Fibroblast of skin of scalp (primary cell): ENCODE data around the gene DAPK1.
"Not testable (repeated sequence)": the region's sequence is repeated elsewhere in the genome, so short reads cannot be mapped to it uniquely, and the experiment has no call there.

ENCODE experiments used
- DNase-seq: peaks from one replicate; pipeline ENCODE4 v3.0.0-alpha.2; 2013

DAPK1 gene

DNA sequence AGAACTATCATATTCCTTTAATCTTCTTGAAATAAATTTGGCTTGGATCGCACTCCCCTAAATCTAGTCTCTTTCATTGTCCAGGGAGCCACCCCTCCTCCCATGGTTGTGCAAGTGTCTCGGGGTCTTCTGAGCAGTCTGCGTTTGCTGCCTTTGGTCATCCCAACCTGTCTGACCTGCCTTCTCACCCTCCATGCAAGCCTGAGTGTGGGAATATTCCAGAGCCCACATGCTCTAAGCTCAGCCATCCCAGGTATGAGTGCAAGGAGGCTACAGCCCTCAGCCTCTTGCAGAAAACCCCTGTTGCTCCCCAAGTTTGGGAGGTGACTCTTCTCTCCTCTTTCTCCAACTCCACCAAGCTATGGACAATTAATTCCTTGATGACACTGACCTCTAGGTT, 220.6 kb downstream of the DAPK1 start:
- DNase-seq, result no peak

- DNase-seq, result no peak
These were observed 221.4 kb downstream of the DAPK1 start for GRCh38 chr9:87718852-87719612.

GRCh38 chr9:87720173-87720572, 222.5 kb downstream of the DAPK1 start:
- DNase-seq, result no peak

GRCh38 chr9:87722393-87723088, 224.9 kb downstream of the DAPK1 start:
- peak; percentile 5 for DNase-seq

GRCh38 chr9:87725356-87725899, 227.8 kb downstream of the DAPK1 start:
- DNase-seq, result peak; percentile 12

DNA sequence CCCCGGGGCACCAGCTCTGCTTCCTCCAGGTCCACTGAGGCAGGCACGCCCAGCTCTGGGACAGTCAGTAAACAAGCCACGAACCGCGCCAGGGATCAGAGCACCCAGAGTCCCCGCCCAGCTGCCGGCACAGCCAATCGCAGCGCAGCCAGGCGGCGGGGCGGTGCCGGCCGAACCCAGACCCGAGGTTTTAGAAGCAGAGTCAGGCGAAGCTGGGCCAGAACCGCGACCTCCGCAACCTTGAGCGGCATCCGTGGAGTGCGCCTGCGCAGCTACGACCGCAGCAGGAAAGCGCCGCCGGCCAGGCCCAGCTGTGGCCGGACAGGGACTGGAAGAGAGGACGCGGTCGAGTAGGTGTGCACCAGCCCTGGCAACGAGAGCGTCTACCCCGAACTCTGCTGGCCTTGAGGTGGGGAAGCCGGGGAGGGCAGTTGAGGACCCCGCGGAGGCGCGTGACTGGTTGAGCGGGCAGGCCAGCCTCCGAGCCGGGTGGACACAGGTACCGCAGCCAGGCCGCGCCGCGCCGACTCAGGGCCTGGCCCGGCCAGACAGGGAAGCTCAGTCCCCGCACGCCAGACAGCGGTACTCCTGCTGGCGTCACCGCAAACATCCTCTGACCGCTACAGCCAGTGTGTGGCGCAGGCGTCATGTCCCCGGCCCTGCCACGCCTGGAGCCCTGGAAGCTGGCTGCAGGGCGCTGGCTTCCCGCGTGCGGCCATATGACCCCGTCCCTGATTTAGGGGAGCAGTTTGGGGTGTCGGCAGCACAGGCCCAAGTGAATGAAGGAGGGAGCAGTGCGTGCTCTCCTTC, 228.4 kb downstream of the DAPK1 start, which contains the start of gene CTSL:
TSS of gene CTSL (plus strand) at position 220 of the 810 bp plus-strand sequence. CDS start 1,485 bp downstream, outside the sequence.
- peak; percentile 70 for DNase-seq

GRCh38 chr9:87729246-87729645, 231.6 kb downstream of the DAPK1 start:
- no peak for DNase-seq

DNA sequence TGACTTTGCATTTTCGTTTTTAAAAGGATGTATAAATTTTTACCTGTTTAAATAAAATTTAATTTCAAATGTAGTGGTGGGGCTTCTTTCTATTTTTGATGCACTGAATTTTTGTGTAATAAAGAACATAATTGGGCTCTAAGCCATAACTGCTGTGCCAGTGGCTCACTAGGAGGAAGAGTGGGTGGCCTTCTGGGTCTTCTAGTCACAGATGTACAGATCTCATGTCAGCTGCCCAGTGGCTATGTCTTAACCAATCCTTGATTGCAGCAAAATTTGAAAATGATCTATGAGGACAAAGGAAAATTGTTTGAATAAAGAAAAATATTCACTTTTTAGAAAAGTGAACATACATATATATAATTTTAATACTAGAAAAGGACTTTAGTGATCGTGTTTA, 233.7 kb downstream of the DAPK1 start:
- DNase-seq, result no peak

DNA sequence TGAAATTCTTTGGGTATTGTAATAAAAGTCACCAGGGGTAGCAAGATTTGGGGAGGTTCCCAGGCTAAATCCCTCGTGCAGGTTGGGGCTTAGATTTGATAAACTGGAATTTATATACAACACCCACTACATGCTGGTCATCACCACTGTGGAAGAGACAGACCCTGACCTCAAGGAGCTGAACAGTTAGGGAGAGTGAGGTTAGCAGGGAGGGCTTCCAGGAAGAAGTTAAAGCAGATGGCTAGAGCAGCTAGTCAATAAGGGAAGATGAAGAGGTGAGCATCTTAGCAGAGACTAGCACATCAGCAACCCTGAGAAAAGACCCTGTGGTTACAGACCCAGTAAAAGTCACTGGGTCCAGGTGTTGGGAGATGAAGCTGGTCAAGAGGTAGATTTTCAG, 234.7 kb downstream of the DAPK1 start:
- DNase-seq, result no peak

DNA sequence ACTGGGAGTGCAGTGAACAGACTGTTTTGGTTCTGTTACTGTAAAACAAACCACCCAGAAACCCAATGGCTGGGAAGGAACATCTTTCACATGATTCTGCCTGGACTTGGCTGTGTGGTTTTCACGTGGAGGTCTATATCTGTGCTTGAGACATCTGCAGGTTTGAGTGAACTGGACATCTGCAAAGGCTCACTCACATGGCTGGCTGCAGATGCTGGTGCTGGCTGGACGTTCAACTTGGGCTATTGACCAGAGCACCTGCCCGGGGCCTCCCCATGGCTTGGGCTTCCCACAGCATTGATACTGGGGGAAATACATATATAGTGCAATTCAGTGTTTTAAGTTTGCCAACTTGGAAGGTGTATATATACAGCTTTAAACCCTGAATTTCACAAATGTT, 235.1 kb downstream of the DAPK1 start:
- no peak for DNase-seq

DNA sequence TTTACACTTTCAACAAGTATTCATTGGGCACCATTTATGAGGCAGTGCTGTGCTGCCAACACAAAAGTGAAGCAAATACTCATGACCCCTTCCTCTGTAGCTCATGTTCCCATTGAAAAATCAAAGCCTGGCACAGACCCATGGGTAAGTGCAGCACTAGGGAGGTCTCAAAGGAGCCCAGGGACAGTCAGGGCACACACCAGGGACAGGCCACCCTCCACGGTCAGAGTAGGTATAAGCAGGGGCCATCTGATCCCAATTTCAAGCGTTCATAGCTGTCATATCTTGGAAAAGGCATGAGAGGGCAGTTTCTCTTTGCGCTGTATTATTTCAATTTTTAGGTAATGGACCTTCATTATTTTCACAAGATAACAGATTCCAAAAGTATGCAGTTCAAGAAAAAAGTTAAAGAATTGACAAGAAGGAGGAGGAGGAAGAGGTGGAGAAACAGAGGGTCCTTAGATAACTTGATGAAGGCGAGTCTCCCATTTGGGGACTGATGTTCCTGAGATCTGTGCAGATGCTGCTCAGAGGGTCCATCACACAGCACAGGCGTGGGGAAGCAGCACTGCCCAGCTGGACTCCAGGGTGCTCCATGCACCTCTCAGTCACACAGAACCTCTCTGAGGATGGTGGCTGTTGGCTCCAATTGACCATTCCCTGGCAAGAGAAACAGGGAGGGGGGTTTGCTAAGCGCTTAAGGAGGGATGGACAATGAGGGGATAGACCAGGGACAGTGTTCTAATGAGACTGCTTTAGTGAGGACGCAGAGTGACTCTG, 235.8 kb downstream of the DAPK1 start:
- DNase-seq, result no peak

GRCh38 chr9:87734106-87734505, 236.4 kb downstream of the DAPK1 start:
- DNase-seq, result no peak

DNA sequence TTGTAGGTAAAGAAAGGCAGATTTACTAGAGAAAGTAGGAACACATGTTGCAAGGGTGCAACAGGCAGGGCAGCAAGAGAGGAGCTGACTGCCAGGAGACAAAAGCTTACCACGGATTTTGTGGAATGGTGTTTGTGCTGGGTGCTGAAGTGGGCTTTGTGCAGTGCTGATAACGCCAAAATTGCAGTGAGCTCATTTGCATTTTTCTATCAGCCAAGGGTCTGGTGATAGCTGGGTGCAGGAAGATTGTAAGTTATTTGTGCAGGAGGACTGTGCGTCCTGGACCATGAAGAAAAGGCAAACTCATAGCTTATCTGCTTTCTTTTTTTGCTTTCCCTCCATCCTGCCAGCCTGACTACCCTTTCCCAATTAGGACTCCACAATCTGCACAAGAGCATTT, 241.9 kb downstream of the DAPK1 start:
- no peak for DNase-seq

- DNase-seq, result no peak
These were observed 242.5 kb downstream of the DAPK1 start for GRCh38 chr9:87740209-87740608.

DNA sequence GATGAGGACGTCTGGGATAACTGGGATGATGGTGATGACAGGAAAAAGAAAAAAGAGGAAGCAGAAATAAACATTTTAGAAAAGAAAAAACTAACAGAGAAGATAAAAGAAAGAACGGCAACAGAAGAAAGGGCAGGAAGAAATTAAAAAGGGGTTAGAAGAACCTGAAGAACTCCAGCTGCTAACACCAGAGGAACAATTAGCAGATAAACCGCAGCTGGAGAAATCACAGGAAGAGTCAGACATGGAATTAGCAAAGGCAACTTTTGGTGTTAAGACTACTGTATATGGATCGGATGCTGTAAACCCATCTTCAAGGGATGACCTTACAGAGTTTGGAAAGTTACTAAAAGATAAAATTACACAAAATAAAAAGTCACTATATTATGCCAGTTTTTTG, 243.7 kb downstream of the DAPK1 start:
- no peak for DNase-seq

DNA sequence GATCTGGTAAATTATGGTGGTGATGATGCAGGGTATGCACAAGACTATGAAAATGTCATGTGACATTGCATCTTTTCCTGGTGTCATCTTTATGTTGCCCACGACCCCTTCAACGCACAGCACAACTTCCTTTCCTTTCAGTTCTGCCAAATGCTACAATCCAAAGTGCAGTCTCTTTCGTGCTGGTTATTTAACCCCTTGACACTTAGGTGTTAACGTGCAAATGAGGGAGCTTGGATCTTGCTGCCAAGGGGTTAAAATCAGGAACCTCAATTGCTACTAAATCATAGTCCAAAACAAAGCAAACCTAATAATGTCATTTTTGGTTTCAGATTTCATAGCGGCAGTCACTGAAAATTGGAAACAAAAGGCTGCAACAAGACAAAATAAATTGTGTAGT, 244.2 kb downstream of the DAPK1 start:
- DNase-seq, result no peak

DNA sequence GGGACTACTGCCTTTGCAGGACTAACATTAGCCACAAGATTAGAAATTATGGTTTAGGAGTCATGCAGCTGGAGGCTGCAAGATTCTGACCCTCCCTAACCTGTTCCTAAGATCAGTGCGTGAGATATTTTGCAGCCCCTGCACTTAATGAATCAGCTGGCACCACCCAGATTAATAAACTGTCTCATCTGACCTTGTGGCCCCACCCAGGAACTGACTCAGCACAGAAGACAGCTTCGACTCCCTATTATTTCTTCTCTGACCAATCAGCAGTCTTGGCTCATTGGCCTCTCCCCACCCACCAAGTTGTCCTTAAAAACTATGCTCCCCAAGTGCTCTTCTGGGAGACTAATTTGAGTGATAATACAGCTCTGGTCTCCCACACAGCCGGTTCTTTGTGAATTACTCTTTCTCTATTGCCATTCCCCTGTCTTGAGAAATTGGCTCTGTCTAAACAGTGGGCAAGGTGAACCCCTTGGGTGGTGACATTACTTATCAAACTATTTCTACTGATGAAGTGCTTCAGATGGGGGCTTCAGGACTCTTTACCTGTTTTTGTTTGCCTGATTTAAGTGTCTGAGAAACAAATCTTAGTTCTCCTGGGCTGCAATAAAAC, 245.3 kb downstream of the DAPK1 start:
- DNase-seq, result no peak

DNA sequence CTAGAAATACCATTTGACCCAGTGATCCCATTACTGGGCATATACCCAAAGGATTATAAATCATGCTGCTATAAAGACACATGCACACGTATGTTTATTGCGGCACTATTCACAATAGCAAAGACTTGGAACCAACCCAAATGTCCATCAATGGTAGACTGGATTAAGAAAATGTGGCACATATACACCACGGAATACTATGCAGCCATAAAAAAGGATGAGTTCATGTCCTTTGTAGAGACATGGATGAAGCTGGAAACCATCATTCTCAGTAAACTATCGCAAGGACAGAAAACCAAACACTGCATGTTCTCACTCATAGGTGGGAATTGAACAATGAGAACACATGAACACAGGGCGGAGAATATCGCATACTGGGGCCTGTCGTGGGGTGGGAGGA, 246.6 kb downstream of the DAPK1 start:
- not testable (repeated sequence) for DNase-seq

GRCh38 chr9:87746186-87746585, 248.5 kb downstream of the DAPK1 start:
- no peak for DNase-seq

DNA sequence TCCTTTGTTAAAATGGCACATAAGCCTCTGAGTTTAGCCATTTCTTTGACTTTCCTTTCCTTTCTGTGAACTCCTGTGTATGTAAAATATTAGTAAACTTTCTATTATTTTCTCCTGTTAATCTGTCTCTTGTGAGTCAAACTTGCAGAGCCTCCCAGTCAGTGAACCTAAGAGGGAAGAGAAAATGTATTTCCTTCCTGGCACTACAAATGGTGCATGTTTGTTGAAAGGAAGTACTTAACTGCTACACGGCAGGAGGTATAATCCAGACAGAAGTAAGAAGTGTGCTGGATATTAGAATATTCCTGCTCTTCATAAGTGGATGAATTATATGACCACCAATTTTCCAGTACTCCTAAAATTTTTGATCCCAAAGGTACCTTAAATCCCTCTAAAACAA, 251.2 kb downstream of the DAPK1 start:
- no peak for DNase-seq

DNA sequence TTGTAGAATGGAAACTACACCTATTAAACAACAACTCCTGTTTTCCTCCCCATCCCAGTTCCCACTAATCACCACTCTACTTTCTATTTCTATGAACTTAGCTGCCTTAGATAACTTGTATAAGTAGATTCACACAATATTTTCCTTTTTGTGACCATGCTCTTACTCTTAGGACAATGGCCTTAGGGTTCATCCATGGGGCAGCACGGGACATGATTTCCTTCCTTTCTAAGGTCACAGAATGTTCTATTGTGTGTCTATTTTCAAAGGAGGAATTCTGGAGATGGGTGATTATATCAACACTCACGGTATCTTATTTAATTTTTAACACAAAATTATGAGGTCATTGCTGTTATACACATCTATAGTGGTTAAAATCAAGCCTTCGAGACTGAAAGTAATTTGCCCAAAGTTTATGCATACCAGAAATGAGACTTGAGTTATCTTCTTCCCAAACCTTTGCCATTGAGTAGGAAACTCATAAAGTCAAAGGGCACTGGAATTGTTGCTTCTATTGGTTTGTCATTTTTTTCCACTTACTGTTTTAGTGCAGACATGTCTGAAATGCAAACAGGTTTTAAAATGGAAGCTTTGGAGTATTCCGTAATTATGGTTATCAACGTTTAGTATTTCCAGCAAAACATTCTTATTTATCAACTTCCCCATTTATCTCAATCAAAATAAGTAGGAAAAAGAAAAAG, 251.8 kb downstream of the DAPK1 start:
- DNase-seq, result no peak
